Measurements from ENCODE around the gene RCVRN. TPM values are rescaled to one million over a fixed set of nuclear protein-coding genes. Genes with fewer than 3 reads are reported as not detected.

RCVRN gene
- total RNA-seq, result 1.0 TPM

DNA sequence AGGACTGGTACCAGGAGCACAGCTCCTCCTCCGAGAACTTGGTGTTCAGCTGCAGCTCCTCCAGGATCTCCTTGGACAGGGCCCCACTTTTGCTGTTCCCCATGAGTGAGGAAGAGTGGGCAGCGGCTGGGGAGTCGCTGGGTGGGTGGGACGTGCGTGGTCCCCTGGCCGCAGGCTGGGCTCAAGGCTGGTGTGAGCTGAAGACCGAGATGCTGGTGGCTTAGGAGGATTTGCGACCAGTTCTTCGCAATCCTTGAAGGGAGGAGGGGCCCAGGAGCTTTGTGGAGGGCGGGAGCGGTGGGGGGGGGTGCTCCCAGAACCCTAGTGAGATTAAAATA, at the start of gene RCVRN:
Gene RCVRN, minus strand, starts transcription at position 194 of the 338 bp plus-strand sequence. Its CDS starts 91 bp downstream, at position 103.
- intact Hi-C loops (cut with DNase I), result no loop called here
- DNase-seq (ENCODE audit: low spot score) (no peak), ATAC-seq (no peak)

GRCh38 chr17:9953492-9953891, 48.4 kb upstream of the RCVRN start:
- intact Hi-C loops (cut with DNase I), result loop anchor here (5.0 kb wide), 1 partner anchor 74 kb away; no protein-coding TSS in a partner anchor
- ATAC-seq (no peak), DNase-seq (ENCODE audit: low spot score) (no peak)

DNA sequence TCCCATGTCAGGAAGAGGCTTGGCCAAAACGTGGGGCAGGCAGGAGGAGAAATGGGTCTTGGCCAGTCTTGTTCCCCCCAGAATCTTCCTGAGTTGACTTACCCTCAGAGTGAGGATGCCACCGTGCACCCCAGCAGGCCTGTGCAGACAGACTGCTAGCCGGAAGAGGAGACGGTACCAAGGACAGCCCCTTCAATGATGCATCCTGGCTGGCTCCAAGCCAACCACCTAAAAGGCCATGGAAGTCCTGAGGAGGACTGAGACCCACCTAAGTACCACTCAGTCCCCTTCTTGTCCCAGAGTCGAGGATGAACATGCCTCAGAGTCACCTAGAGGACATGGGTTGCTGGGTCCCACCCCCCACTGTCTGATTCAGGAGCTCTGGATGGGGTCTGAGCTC, 46.7 kb upstream of the RCVRN start:
- DNase-seq (ENCODE audit: low spot score) (no peak), ATAC-seq (no peak)
- intact Hi-C loops (cut with DNase I), result loop anchor here (5.0 kb wide), 1 partner anchor 75 kb away; no protein-coding TSS in a partner anchor

DNA sequence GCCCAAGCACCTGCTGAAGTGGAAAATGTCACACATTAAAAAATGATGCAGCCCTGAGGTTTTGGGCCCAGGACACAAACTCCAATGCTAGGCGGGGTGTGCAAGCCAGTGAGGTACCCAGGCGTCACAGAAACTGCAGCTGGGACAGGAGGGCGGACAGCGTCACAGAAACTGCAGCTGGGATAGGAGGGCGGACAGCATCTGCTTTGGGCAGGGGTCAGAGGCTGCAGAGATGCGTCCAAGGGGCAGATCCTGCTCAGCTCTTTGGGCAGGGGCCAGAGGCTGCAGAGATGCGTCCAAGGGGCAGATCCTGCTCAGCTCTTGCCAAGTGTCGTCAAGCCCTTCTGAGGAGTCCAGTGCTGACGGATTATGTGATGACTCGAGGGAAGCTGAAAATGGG, 43.9 kb upstream of the RCVRN start:
- intact Hi-C loops (cut with DNase I), result no loop called here
- ATAC-seq (peak; percentile 94), DNase-seq (ENCODE audit: low spot score) (no peak)

- no peak for DNase-seq (ENCODE audit: low spot score)
- ATAC-seq, result no peak
- intact Hi-C loops (cut with DNase I), result loop anchor here (5.0 kb wide), 1 partner anchor 1082 kb away; no protein-coding TSS in a partner anchor
Measured at GRCh38 chr17:9944704-9945103, 39.6 kb upstream of the RCVRN start.

GRCh38 chr17:9943343-9943742, 38.3 kb upstream of the RCVRN start:
- no peak for DNase-seq (ENCODE audit: low spot score)
- intact Hi-C loops (cut with DNase I), result loop anchor here (5.0 kb wide), 1 partner anchor 1081 kb away; no protein-coding TSS in a partner anchor
- ATAC-seq, result no peak

DNA sequence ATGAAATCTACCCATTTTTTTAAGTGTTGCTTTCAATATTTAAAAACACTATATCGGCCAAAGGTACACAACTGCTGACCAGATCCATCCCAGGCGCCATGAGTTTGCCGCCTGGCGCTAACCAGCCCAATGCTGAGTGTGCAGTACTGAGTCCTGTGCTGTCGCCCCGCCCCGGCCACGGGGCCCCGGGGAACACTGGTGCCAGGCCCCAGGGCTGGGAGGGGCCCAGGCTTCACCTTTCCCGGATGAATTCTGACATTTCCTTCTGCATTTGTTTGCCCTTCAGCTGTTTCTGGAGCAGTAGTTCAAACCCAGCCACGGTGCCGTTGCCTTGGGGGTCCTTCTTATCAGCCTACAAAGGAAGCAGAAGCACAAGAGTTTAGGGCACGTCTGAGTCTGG, 37.8 kb upstream of the RCVRN start:
- intact Hi-C loops (cut with DNase I), result loop anchor here (5.0 kb wide), 1 partner anchor 1081 kb away; no protein-coding TSS in a partner anchor
- ATAC-seq (no peak), DNase-seq (ENCODE audit: low spot score) (no peak)

DNA sequence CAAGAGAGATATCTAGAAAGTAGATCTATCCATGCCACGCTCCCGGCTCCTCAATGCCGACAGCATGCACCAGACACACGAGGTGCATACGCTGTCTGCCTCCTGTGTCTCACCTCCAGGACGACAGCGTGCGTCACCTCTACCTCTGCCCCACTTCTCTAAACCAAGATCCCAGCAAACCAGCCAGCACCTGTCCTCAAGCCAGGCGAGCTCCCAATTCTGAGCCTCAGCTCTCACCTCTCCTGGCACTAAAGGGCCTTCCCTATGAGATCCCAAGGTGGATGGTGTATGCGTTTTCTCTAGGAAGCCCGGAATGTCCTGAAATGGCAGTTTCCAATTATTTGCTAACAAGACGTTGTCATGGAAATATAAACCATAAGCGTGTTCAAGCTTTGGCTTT, 36.2 kb upstream of the RCVRN start:
- intact Hi-C loops (cut with DNase I), result loop anchor here (5.0 kb wide), 1 partner anchor 1079 kb away; no protein-coding TSS in a partner anchor
- ATAC-seq, result no peak
- DNase-seq (ENCODE audit: low spot score), result no peak

DNA sequence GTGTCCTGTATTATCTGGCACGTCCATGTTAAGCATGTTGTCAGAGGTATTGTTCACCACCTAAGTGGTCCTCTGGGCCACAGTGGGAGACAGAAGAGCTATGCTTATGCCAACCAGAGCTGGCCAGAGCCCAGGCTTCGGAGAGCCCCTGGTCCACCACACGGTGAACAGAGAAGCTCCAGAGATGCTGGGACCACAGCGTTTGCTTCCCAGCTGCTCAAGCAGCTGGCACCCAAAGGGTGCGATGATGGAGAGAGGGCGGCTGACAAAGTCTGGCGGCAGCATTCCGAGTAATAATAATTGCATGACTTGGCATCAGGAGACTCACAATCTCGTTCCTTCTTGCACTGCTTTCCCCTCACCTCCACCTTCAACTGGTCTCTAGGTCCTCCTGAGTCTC, 35.8 kb upstream of the RCVRN start:
- DNase-seq (ENCODE audit: low spot score), result no peak
- intact Hi-C loops (cut with DNase I), result loop anchor here (5.0 kb wide), 1 partner anchor 1079 kb away; no protein-coding TSS in a partner anchor
- no peak for ATAC-seq

- ATAC-seq (no peak), DNase-seq (ENCODE audit: low spot score) (no peak)
- intact Hi-C loops (cut with DNase I), result loop anchor here (10.0 kb wide), 1 partner anchor 186 kb away; no protein-coding TSS in a partner anchor
Measured at GRCh38 chr17:9938764-9939163, 33.7 kb upstream of the RCVRN start.

GRCh38 chr17:9937901-9938300, 32.8 kb upstream of the RCVRN start:
- ATAC-seq, result no peak
- DNase-seq (ENCODE audit: low spot score), result no peak
- intact Hi-C loops (cut with DNase I), result loop anchor here (10.0 kb wide), 1 partner anchor 187 kb away; no protein-coding TSS in a partner anchor

DNA sequence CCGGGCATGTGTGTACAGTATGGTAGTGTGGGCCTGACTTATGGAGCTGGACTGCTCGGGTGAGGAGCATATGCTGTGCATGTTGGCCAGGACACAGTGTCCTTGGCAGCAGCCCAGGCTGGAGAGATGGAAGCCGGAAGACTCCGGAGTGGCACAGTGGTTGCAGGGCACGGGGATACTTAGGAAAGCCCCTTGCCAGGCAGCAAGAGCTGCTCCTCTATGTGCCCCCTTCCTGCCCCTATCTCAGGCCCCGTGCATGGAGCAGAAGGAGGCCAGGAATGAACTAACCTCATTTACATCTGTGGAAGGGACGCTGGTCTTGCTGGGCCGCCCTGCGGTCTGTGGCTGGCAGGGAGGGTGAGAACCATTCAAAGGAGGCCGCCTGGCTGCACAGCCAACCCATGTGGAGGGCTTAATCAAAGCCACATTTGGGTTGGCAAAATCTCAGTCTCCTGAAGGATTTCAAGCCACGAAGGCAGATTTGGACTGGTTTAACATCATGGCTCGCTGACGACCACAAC, 32.2 kb upstream of the RCVRN start:
- DNase-seq (ENCODE audit: low spot score) (no peak), ATAC-seq (peak; percentile 79)
- intact Hi-C loops (cut with DNase I), result loop anchor here (10.0 kb wide), 1 partner anchor 188 kb away; no protein-coding TSS in a partner anchor

GRCh38 chr17:9936095-9936494, 31.0 kb upstream of the RCVRN start:
- no peak for ATAC-seq
- DNase-seq (ENCODE audit: low spot score), result no peak
- intact Hi-C loops (cut with DNase I), result loop anchor here (10.0 kb wide), 1 partner anchor 189 kb away; no protein-coding TSS in a partner anchor

GRCh38 chr17:9935408-9935807, 30.3 kb upstream of the RCVRN start:
- intact Hi-C loops (cut with DNase I), result loop anchor here (10.0 kb wide), 1 partner anchor 189 kb away; no protein-coding TSS in a partner anchor
- ATAC-seq, result peak; percentile 79
- DNase-seq (ENCODE audit: low spot score), result no peak

DNA sequence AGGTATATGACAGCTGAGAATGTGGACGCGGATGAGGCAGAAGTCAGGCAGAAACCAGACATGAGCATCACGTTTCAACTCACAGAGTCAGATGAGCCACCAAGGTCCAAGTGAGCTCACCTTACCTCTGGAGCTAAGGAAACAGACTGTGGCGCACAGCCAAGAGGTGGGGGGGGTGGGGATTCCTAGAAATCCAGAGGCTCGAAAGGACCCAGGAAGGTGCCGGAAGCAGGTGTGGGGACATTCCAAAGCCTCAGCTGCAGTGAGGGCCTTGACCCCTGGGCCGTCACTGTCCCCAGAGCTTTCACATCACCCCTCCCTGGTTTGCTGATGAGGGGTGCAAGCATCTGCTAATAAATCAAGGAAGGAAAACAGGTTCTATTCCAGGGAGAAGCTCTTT, 29.3 kb upstream of the RCVRN start:
- intact Hi-C loops (cut with DNase I), result loop anchor here (10.0 kb wide), 1 partner anchor 190 kb away; no protein-coding TSS in a partner anchor
- ATAC-seq, result no peak

GRCh38 chr17:9932491-9932890, 27.4 kb upstream of the RCVRN start:
- intact Hi-C loops (cut with DNase I), result loop anchor here (10.0 kb wide), 1 partner anchor 192 kb away; no protein-coding TSS in a partner anchor
- DNase-seq (ENCODE audit: low spot score) (no peak), ATAC-seq (no peak)

More for the DNA sequence above, 29.3 kb upstream of the RCVRN start:
- DNase-seq (ENCODE audit: low spot score), result no peak

DNA sequence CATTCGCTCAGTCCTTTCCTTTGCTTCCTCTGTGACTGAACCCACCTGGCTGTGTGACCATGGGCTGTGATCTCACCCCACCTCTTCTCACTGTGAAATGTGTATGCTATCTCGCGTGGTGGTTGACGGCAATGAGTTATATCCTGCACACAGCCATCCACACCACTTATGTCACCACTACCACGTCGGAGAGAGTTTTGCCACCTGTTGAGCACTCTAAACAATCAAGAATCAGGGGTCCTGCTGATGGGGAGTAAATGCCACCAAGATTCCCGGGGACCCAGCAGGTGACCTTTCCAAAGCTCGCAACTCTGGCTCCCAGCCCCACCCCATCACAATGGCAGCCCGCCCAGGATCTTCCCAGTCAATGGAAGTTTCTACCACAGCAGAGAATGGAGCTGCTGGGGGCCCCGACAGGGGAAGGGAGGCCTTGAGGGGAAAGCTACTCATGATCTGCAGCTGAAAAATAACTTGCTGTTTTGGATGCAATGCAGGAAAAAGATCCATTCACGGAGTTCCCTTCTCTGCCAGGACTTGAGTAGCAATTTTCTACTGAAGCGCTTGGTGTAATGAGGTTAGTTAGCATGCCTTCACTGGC, 26.2 kb upstream of the RCVRN start:
- intact Hi-C loops (cut with DNase I), result loop anchor here (10.0 kb wide), 1 partner anchor 194 kb away; no protein-coding TSS in a partner anchor
- no peak for DNase-seq (ENCODE audit: low spot score)
- ATAC-seq, result no peak

DNA sequence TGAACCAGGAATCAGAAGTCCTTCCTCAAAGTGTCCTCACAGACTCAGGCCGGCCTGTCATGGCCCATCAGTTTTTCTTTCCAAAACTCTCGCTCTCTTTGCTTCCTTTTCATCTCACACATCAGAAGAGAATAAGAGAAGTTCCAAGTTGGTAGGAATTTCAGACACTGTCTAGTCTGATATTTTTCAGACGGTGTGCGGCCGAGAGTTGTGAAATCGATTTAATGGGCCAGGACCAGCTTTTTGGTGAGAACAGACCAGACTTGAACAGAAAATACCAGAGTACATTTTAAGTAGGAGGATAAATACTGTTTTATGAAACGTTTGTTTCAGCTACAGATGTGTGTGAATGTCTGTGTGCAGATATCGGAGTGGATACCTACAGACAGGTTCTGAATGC, 24.8 kb upstream of the RCVRN start:
- DNase-seq (ENCODE audit: low spot score), result no peak
- ATAC-seq, result peak; percentile 54

DNA sequence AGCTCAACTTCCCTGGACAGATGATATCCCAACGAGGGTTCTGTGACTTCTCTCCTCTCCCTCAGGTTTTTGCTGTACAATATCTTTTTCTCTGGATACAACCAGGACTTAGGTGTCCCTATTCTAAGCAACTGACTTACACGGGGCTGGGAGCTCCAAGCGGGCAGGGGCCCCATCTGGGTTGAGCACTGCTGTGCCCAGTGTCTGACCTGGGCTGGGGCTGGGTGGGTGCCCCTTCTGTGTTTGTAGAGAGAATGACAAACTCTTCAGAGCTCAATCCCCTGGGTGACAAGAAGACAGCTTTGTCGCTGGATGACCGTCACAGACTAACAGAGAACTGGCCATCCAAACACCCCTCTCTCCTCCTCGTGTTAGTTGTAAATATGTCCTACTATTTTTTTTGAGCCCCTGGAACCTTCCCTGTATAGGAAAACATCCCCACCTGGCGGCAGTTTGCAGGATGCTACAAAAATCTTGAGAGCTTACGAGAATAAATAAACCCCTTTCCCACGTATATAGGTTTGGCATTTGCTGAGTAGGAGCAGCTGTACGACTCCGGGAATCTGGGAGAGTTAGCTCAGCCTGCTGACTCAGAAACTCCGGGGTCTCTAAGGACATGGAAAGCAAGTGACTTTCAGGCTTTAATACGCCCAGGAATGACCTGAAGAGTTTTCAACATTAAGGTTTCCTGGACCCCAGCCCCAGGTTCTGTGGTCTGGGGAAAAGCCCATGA, 23.7 kb upstream of the RCVRN start:
- peak; percentile 17 for ATAC-seq
- intact Hi-C loops (cut with DNase I), result no loop called here
- DNase-seq (ENCODE audit: low spot score), result no peak

More for the DNA sequence above, 24.8 kb upstream of the RCVRN start:
- intact Hi-C loops (cut with DNase I), result loop anchor here (10.0 kb wide), 1 partner anchor 195 kb away; no protein-coding TSS in a partner anchor
